HepG2 (cell line): Measurements from ENCODE around the gene PTTG1. TPM values are rescaled to one million over a fixed set of nuclear protein-coding genes. Genes with fewer than 3 reads are reported as not detected.
A peak's percentile ranks its signal among the peaks of the same experiment; 100 is the strongest.

Source experiments
- ATAC-seq: fragments of 200-7000 bp; cut with Tn5 transposase; 3 replicates; pipeline ENCODE4 v1.9.1; 2020; ENCODE audit warnings: mild to moderate bottlenecking, moderate library complexity
- BruUV-seq: library from RNA; stranded (reverse); fragments of 400-500 nt; replicated peaks from 2 replicates; lab custom pipeline; 2021; lab: Mats Ljungman, UMichigan
- CTCF ChIA-PET: fragments of 300-600 bp; formaldehyde crosslinking; extraction: SDS; loops from one replicate; lab custom pipeline; 2021; ENCODE audit warnings: low total read pairs, inconsistent platforms, low intra/inter-chr PET ratio; lab: Yijun Ruan, JAX
- POLR2A ChIA-PET: fragments of 350-600 bp; sonication (Branson Sonifier 250); formaldehyde crosslinking; loops from one replicate; lab custom pipeline; 2020; ENCODE audit warnings: antibody characterized with exemption, inconsistent platforms; lab: Yijun Ruan, JAX
- DNase-seq: peaks from one replicate; pipeline ENCODE4 v3.0.0-alpha.2; 2015; ENCODE audit warnings: low spot score
- FAIRE-seq: peaks from 3 replicates; lab custom pipeline; 2011; peaks lifted over from hg19 to GRCh38; lab: Jason Lieb, UNC
- H2AFZ ChIP-seq: one replicate; pipeline ENCODE4 v1.6.1; 2011; ENCODE audit warnings: low read length, inconsistent platforms
- H3K27ac ChIP-seq: fragments of 300-600 bp; 3 replicates; pipeline ENCODE4 v1.8.0; 2011; ENCODE audit warnings: mixed run types, mild to moderate bottlenecking, mixed read lengths, low read length, inconsistent platforms; ENCODE audit not compliant: insufficient read depth; ENCODE audit errors: extremely low read length
- H3K27me3 ChIP-seq, 2 experiments: fragments of 200-600 bp in 1 of 2; 2 replicates in 1 of 2; 3 replicates in 1 of 2; pipeline versions ENCODE4 v1.6.0 to v1.8.0; 2011; ENCODE audit warnings: low read length in 2 of 2, mild to moderate bottlenecking in 2 of 2, moderate library complexity in 2 of 2, inconsistent platforms in 1 of 2; ENCODE audit not compliant: insufficient read depth in 2 of 2, control insufficient read depth in 1 of 2
- H3K36me3 ChIP-seq, 2 experiments: fragments of 200-600 bp in 1 of 2; replicated peaks in 1 of 2; 2 replicates in 1 of 2; 3 replicates in 1 of 2; pipeline versions ENCODE4 v1.5.1 to v1.8.0; 2011; ENCODE audit warnings: low read length in 2 of 2, inconsistent platforms in 1 of 2; ENCODE audit not compliant: insufficient read depth in 2 of 2, control insufficient read depth in 1 of 2
- H3K4me1 ChIP-seq: 2 replicates; pipeline ENCODE4 v1.5.1; 2012; ENCODE audit warnings: low read length, inconsistent platforms; ENCODE audit not compliant: insufficient read depth
- H3K4me2 ChIP-seq: 2 replicates; pipeline ENCODE4 v1.6.0; 2011; ENCODE audit warnings: low read depth, low read length, inconsistent platforms
- H3K4me3 ChIP-seq, 3 experiments: fragments of 200-600 bp in 1 of 3; sonication (generic), shearing (Covaris generic) in 1 of 3; replicated peaks in 1 of 3; 2 replicates each; pipeline ENCODE4 v1.5.1; 2011 to 2016; ENCODE audit warnings: low read length in 3 of 3, inconsistent platforms in 2 of 3, low read depth in 2 of 3, mild to moderate bottlenecking in 2 of 3, control low read depth in 1 of 3, mixed read lengths in 1 of 3; ENCODE audit not compliant: insufficient read depth in 1 of 3
- H3K79me2 ChIP-seq: one replicate; pipeline ENCODE4 v1.6.1; 2011; ENCODE audit warnings: low read length, inconsistent platforms; ENCODE audit not compliant: insufficient read depth
- H3K9ac ChIP-seq: 2 replicates; pipeline ENCODE4 v1.6.0; 2011; ENCODE audit warnings: mild to moderate bottlenecking, low read depth, low read length, inconsistent platforms; ENCODE audit not compliant: insufficient read depth
- H3K9me3 ChIP-seq: 2 replicates; pipeline ENCODE4 v1.5.1; 2012; ENCODE audit warnings: mild to moderate bottlenecking, low read length
- H4K20me1 ChIP-seq: 2 replicates; pipeline ENCODE4 v1.6.0; 2011; ENCODE audit warnings: inconsistent platforms, mild to moderate bottlenecking, low read length, moderate library complexity; ENCODE audit not compliant: insufficient read depth
- GATAD1 ChIP-seq: IDR thresholded peaks from 2 replicates; pipeline ENCODE4 v1.6.1; 2016; ENCODE audit warnings: missing genetic modification reagents, missing compliant biosample characterization
- MATR3 ChIP-seq: sonication (generic); formaldehyde crosslinking; IDR thresholded peaks from 2 replicates; pipeline ENCODE4 v1.4.0; 2020; ENCODE audit warnings: missing genetic modification reagents
- SAP130 ChIP-seq: IDR thresholded peaks from 2 replicates; pipeline ENCODE4 v1.6.1; 2016; ENCODE audit warnings: low read depth
- ZNF205 ChIP-seq: IDR thresholded peaks from 2 replicates; pipeline ENCODE4 v1.6.1; 2018; ENCODE audit warnings: missing biosample characterization, missing genetic modification reagents
- ZSCAN30 ChIP-seq: sonication (generic); formaldehyde crosslinking; IDR thresholded peaks from 2 replicates; pipeline ENCODE4 v1.5.0; 2020; ENCODE audit warnings: mild to moderate bottlenecking, missing genetic modification reagents
- WGBS: methylation state at CpG from one replicate; pipeline ENCODE4 v1.1.6; 2017; ENCODE audit warnings: low lambda C conversion rate; 5-methylcytosine and 5-hydroxymethylcytosine counted together
- in situ Hi-C: cut with HindIII; loops from 2 replicates; pipeline ENCODE4 v1.10.0; 2017; ENCODE audit warnings: low pct_unique_long_range_greater_than_20kb; ENCODE audit not compliant: extremely low pct_ligation_motif_present
- intact Hi-C: fragments of 100-400 bp; cut with micrococcal nuclease; formaldehyde crosslinking; loops from one replicate; pipeline ENCODE4 v1.10.0; 2022; ENCODE audit not compliant: unreplicated experiment
- polyA plus RNA-seq, 8 experiments: library from polyadenylated mRNA; depleted of rRNA in 3 of 8; stranded (reverse) in 7 of 8; unstranded in 1 of 8; fragments of >200 nt; fragmentation: Illumina TruSeq in 4 of 8; extraction: Trizol in 4 of 8; gene quantifications; 2 replicates each; pipeline versions ENCODE4 v1.2.1 to v1.2.3, GENCODE V29; 2011 to 2016; ENCODE audit warnings: low read depth in 4 of 8, missing spikeins in 1 of 8, mixed read lengths in 1 of 8; ENCODE audit not compliant: insufficient read depth in 1 of 8
- total RNA-seq, 5 experiments: library from RNA; depleted of rRNA; stranded (reverse); fragments of >200 nt; fragmentation: Illumina TruSeq; extraction: Trizol; gene quantifications; 2 replicates each; pipeline ENCODE4 v1.2.3, GENCODE V29; 2016; ENCODE audit warnings: low read depth in 1 of 5
- TF ChIP-seq, protein P1 (sequence below): IDR thresholded peaks from 2 replicates; pipeline ENCODE4 v1.6.1; 2016; ENCODE audit warnings: mild to moderate bottlenecking
- TF ChIP-seq, protein P2 (sequence below): sonication (generic); formaldehyde crosslinking; IDR thresholded peaks from 2 replicates; pipeline ENCODE4 v1.4.0; 2020; ENCODE audit warnings: missing genetic modification reagents

PTTG1 gene
- total and polyA plus RNA-seq, 2 of the 13 experiments (the other 11 are each of a cell fraction or from before 2014, with no cell fraction given): 102 to 161 TPM

- BruUV-seq: no TSS peak
- H3K4me2 ChIP-seq: no peak overlapping the region
- no peak for FAIRE-seq
- no peaks in the 10 kb centered on the region for H4K20me1 ChIP-seq
- no peak for TF ChIP-seq ZSCAN30
- 0 out of 2 replicates have a peak, but pooled peaks have one; percentile 18 for TF ChIP-seq ZNF205 (CRISPR knock-in tag)
- no peak for TF ChIP-seq MATR3 (CRISPR knock-in tag)
- TF ChIP-seq, protein P1, sequence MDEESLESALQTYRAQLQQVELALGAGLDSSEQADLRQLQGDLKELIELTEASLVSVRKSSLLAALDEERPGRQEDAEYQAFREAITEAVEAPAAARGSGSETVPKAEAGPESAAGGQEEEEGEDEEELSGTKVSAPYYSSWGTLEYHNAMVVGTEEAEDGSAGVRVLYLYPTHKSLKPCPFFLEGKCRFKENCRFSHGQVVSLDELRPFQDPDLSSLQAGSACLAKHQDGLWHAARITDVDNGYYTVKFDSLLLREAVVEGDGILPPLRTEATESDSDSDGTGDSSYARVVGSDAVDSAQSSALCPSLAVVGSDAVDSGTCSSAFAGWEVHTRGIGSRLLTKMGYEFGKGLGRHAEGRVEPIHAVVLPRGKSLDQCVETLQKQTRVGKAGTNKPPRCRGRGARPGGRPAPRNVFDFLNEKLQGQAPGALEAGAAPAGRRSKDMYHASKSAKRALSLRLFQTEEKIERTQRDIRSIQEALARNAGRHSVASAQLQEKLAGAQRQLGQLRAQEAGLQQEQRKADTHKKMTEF: no peak
- TF ChIP-seq, protein P2, sequence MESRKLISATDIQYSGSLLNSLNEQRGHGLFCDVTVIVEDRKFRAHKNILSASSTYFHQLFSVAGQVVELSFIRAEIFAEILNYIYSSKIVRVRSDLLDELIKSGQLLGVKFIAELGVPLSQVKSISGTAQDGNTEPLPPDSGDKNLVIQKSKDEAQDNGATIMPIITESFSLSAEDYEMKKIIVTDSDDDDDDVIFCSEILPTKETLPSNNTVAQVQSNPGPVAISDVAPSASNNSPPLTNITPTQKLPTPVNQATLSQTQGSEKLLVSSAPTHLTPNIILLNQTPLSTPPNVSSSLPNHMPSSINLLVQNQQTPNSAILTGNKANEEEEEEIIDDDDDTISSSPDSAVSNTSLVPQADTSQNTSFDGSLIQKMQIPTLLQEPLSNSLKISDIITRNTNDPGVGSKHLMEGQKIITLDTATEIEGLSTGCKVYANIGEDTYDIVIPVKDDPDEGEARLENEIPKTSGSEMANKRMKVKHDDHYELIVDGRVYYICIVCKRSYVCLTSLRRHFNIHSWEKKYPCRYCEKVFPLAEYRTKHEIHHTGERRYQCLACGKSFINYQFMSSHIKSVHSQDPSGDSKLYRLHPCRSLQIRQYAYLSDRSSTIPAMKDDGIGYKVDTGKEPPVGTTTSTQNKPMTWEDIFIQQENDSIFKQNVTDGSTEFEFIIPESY: 0 out of 2 replicates have a peak, but pooled peaks have one; percentile 43
- peak; percentile 23; the same call in 1 of the 2 replicates for TF ChIP-seq SAP130 (CRISPR knock-in tag)
- TF ChIP-seq GATAD1 (CRISPR knock-in tag): no peak
- TF ChIP-seq, all 625 proteins: peak for 3
- Histone ChIP-seq H3K4me3 (no peak overlapping the region), H3K27me3 (no peaks in the 10 kb centered on the region), H3K36me3 (no peaks in the 10 kb centered on the region), H3K9me3 (no peaks in the 10 kb centered on the region), H3K4me1 (peaks cover 50% of the 10 kb centered on the region), H2AFZ (no peak overlapping the region), H3K27ac (no peak overlapping the region), H3K79me2 (no peaks in the 10 kb centered on the region), H3K9ac (no peak overlapping the region)
- in situ Hi-C loops: no loop called here
- DNase-seq: no peak
- ChIA-PET POLR2A (interaction anchor here (1.3 kb wide), 1 partner anchor 8 kb away, joined by 5 read pairs; no protein-coding TSS in a partner anchor), CTCF (interaction anchor here (2.5 kb wide), 1 partner anchor 20 kb away, joined by 14 read pairs; no protein-coding TSS in a partner anchor)
- no peak for ATAC-seq
- intact Hi-C loops: no loop called here
- WGBS: 56% methylated on average over 8 of the region's 8 CpGs
Measured at GRCh38 chr5:160458806-160459800, 37.4 kb downstream of the PTTG1 start.
